SH-SY5Y (cell line): ENCODE measurements around the gene ITGA2.

Experiments used
- GATA2 ChIP-seq: IDR thresholded peaks from 2 replicates; pipeline ENCODE4 v1.6.1; 2011; ENCODE audit warnings: mild to moderate bottlenecking, low read depth, low read length
- GATA3 ChIP-seq: IDR thresholded peaks from 2 replicates; pipeline ENCODE4 v1.6.1; 2011; ENCODE audit warnings: low read depth, mild to moderate bottlenecking, low read length, moderate library complexity

DNA sequence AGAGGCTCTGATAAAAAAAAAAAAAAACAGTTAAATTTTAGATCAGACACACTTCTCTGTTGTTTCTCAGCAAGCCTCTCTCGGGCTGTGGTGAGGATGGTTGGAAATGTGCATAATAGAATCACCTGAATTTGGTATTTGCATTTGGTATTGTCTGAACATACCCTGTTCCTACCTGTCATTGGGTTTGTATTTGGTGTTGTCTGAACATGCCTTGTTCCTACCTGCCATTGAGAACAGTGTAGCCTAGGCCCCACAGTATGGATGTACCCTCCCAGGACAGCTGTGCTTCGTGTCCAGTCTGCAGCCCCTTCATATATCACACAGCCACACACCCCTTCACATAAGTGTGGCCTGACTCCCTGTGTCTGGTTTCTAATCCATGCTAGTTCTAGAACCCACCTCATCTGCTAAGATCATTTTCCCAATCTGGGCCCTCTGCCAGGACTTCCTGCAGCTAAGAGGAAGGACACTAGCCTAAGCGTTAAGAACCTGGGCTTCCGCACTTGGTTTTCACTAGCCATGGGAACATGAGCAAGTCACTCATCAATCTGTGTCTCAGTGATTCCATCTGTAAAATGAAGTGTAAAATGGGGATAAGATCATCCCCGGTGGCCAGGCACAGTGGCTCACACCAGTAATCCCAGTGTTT, 49.2 kb downstream of the ITGA2 start:
- TF ChIP-seq GATA2, result no peak
- no peak for TF ChIP-seq GATA3
